Measurements from ENCODE around the gene PRSS3.
"Not testable (repeated sequence)": the region's sequence is repeated elsewhere in the genome, so short reads cannot be mapped to it uniquely, and the experiment has no call there.

PRSS3 gene

DNA sequence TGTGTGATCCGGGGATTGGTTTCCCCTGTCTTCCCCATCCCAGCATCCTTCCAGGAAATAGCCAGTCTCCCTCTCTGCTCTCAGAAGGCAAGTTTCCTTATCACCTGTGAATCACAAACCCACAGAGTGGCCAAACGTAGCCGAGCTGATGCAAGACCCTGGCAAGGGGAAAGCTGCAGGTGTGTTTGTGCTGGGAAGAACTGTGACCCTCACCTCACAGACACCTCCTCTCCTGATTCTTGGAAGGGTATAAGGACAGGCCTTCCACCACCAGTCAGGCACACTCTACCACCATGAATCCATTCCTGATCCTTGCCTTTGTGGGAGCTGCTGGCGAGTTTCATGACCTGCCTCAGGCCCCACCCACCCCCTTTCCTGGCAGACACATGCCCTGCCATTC lies at the start of gene PRSS3:
Gene PRSS3 (plus strand): TSS at position 281 of the 400 bp plus-strand sequence. CDS start 13 bp downstream, at position 294.
- Histone ChIP-seq H3K9me3 (ENCODE audit: control insufficient read depth, insufficient read depth, low read length) (no peaks in the 10 kb centered on the region), H3K27me3 (ENCODE audit: control insufficient read depth, insufficient read depth, low read length) (no peaks in the 10 kb centered on the region), H3K4me3 (ENCODE audit: low read depth, low read length) (no peak within 1 kb of the TSS), H3K36me3 (ENCODE audit: control insufficient read depth, insufficient read depth, low read length) (no peaks in the 10 kb centered on the region), H3K4me1 (ENCODE audit: control insufficient read depth, insufficient read depth, low read length) (no peaks in the 10 kb centered on the region), H3K9ac (ENCODE audit: low read depth, low read length) (no peak within 1 kb of the TSS)

DNA sequence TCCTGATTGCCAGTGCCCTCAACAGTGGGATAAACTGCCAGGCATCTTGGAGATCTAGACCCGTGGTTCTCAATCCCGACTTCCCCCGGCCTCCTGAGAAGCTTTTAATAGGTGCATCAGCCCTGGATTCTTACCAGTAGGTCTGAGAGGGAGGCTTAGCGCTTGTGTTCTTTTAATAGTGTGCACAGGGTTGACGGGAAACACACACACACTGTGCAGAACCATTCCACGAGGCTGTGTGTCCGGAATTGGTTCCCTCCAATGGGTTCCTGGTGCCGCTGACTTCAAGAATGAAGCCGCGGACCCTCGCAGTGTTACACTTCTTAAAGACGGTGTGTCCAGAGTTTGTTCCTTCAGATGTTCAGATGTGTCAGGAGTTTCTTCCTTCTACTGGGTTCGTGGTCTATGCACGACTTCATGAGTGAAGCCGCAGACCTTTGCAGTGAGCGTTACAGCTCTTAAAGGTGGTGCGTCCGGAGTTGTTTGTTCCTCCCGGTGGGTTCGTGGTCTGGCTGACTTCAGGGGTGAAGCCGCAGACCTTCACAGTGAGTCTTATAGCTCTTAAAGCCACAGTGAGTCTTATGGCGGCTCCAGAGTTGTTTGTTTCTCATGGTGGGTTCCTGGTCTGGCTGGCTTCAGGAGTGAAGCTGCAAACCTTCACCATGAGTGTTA lies 46.6 kb upstream of the PRSS3 start:
- H3K9me3 ChIP-seq (ENCODE audit: control insufficient read depth, insufficient read depth, low read length), result no peaks in the 10 kb centered on the region
- H3K4me1 ChIP-seq (ENCODE audit: control insufficient read depth, insufficient read depth, low read length), result no peaks in the 10 kb centered on the region
- no peak overlapping the region for H3K9ac ChIP-seq (ENCODE audit: low read depth, low read length)

DNA sequence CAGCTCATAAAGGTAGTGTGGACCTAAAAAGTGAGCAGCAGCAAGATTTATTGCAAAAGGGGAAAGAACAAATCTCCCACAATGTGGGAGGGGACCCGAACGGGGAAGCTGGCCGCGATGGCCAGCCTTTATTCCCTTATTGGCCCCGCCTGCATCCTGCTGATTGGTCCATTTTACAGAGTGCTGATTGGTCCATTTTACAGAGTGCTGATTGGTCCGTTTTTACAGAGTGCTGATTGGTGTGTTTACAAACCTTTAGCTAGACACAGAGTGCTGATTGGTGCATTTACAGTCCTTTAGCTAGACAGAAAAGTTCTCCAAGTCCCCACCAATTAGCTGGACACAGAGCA lies 46.1 kb upstream of the PRSS3 start:
- H3K9me3 ChIP-seq (ENCODE audit: control insufficient read depth, insufficient read depth, low read length); H3K4me1 ChIP-seq (ENCODE audit: control insufficient read depth, insufficient read depth, low read length); H3K4me3 ChIP-seq (ENCODE audit: low read depth, low read length); H3K36me3 ChIP-seq (ENCODE audit: control insufficient read depth, insufficient read depth, low read length); H3K9ac ChIP-seq (ENCODE audit: low read depth, low read length): not testable (repeated sequence)
- H3K27me3 ChIP-seq (ENCODE audit: control insufficient read depth, insufficient read depth, low read length), result peaks cover 38% of the 10 kb centered on the region

More for the DNA sequence above, 46.6 kb upstream of the PRSS3 start:
- H3K4me3 ChIP-seq (ENCODE audit: low read depth, low read length), result no peak overlapping the region
- peaks cover 38% of the 10 kb centered on the region for H3K27me3 ChIP-seq (ENCODE audit: control insufficient read depth, insufficient read depth, low read length)
- H3K36me3 ChIP-seq (ENCODE audit: control insufficient read depth, insufficient read depth, low read length), result no peaks in the 10 kb centered on the region

DNA sequence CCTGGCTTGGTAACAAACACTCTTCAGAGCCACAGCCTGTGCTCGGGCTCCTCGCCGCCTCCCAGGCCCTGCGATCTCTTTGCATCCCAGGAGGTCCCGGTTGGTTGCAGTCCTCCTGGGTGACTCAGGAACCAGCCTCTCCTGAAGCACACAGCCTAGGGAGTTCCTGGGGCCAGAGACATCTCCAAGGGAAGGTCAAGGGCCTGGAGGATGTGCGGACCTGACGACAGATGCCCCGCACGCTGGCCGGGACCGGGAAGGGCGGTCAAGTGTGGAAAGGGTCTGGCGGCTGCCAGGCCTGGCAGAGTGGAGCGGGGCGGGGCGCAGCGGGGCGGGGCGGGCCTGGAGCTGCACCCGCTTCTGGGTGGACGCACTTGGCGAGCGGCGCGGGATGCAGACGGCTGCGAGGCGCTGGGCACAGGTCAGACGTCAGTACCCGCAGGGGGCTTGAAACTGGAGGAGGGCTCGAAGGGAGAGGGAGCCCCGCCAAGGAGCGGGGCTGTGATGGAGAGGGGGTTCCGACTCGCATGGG lies 45.0 kb upstream of the PRSS3 start:
- no peaks in the 10 kb centered on the region for H3K36me3 ChIP-seq (ENCODE audit: control insufficient read depth, insufficient read depth, low read length)
- H3K27me3 ChIP-seq (ENCODE audit: control insufficient read depth, insufficient read depth, low read length), result peaks cover 38% of the 10 kb centered on the region
- peak overlapping the region; percentile 58 for H3K4me3 ChIP-seq (ENCODE audit: low read depth, low read length)
- no peaks in the 10 kb centered on the region for H3K4me1 ChIP-seq (ENCODE audit: control insufficient read depth, insufficient read depth, low read length)
- no peak overlapping the region for H3K9ac ChIP-seq (ENCODE audit: low read depth, low read length)
- no peaks in the 10 kb centered on the region for H3K9me3 ChIP-seq (ENCODE audit: control insufficient read depth, insufficient read depth, low read length)

DNA sequence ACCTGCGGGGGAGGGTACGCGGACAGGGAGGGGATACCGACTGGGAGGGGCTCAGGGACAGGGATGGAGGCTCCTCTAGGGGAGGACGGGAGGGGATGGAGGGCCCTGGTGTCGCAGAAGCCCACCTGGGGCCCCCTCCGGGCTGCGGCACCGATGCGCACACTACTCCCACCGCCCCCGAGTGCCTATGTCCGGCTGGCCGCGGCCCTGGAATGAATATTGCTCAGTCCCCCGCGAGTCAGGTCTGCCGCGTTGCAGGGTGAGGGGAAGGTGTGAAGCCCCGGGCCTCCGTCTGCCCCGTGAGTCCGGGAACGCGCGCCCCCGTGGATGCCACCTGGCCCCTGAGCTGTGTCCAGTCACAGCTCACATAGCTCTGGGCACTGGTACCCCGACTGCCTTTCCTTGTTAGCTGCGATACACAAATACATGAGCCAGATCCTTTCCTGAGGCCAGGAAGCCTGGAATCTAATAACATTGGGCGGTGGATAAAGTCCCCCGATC lies 44.5 kb upstream of the PRSS3 start:
- Histone ChIP-seq H3K9ac (ENCODE audit: low read depth, low read length) (no peak overlapping the region), H3K4me3 (ENCODE audit: low read depth, low read length) (peak overlapping the region; percentile 58), H3K27me3 (ENCODE audit: control insufficient read depth, insufficient read depth, low read length) (peaks cover 38% of the 10 kb centered on the region), H3K4me1 (ENCODE audit: control insufficient read depth, insufficient read depth, low read length) (no peaks in the 10 kb centered on the region), H3K36me3 (ENCODE audit: control insufficient read depth, insufficient read depth, low read length) (no peaks in the 10 kb centered on the region), H3K9me3 (ENCODE audit: control insufficient read depth, insufficient read depth, low read length) (no peaks in the 10 kb centered on the region)

DNA sequence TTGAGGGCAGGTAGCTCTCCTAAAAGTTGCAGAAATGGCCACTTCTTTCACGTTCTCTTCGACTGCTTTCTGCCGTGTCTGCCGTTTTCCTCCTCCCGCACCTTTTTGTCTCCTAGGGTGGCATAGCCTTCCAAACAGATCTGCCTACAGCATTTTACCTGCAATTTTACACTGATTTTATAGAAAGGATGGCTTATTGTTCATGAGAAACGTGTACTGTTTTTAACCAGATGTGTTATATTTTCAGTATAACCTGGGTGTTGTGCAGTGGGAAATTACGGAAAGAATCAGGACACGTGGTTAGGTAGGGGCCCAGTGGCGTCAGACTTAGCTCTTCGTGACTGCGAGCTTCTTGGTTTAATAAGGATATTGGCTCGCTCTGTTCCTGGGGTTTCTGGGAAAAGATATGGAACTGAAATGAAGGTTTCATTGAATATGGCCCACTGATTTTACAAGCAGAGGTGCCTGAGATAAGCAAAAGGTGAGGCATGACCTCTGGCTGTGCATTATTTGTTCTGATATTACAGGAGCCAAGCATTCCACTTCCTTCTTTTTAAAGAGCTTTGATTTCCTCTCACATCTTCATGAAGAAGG lies 43.7 kb upstream of the PRSS3 start:
- H3K27me3 ChIP-seq (ENCODE audit: control insufficient read depth, insufficient read depth, low read length), result peaks cover 38% of the 10 kb centered on the region
- peak overlapping the region; percentile 58 for H3K4me3 ChIP-seq (ENCODE audit: low read depth, low read length)
- no peaks in the 10 kb centered on the region for H3K36me3 ChIP-seq (ENCODE audit: control insufficient read depth, insufficient read depth, low read length)
- no peaks in the 10 kb centered on the region for H3K4me1 ChIP-seq (ENCODE audit: control insufficient read depth, insufficient read depth, low read length)
- no peaks in the 10 kb centered on the region for H3K9me3 ChIP-seq (ENCODE audit: control insufficient read depth, insufficient read depth, low read length)
- H3K9ac ChIP-seq (ENCODE audit: low read depth, low read length), result no peak overlapping the region

DNA sequence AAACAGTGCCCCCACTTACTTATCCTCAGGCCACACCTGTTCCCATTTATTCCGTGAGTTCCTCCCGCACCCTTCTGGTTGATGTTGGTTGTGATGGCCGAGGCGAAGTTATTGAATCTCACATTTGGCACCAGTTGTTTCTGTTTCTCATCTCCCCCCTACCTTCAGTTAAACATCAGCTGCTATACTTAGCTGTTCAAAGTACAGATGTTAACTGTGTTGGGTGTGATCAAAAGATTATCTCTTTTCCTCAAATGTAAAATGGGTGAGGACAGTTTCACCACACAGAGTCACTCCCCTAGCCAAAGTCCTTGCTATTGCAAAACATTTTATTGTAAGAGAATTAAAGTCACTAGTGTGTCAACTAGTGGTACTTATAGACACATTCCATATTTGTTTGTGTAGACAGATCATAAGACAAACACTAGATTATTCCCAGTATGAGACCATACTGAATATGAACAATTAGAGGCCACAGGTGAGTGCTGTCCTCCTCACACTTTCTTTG lies 43.2 kb upstream of the PRSS3 start:
- H3K9me3 ChIP-seq (ENCODE audit: control insufficient read depth, insufficient read depth, low read length), result no peaks in the 10 kb centered on the region
- no peaks in the 10 kb centered on the region for H3K4me1 ChIP-seq (ENCODE audit: control insufficient read depth, insufficient read depth, low read length)
- H3K36me3 ChIP-seq (ENCODE audit: control insufficient read depth, insufficient read depth, low read length), result no peaks in the 10 kb centered on the region
- no peak overlapping the region for H3K4me3 ChIP-seq (ENCODE audit: low read depth, low read length)
- peaks cover 38% of the 10 kb centered on the region for H3K27me3 ChIP-seq (ENCODE audit: control insufficient read depth, insufficient read depth, low read length)
- H3K9ac ChIP-seq (ENCODE audit: low read depth, low read length), result no peak overlapping the region

DNA sequence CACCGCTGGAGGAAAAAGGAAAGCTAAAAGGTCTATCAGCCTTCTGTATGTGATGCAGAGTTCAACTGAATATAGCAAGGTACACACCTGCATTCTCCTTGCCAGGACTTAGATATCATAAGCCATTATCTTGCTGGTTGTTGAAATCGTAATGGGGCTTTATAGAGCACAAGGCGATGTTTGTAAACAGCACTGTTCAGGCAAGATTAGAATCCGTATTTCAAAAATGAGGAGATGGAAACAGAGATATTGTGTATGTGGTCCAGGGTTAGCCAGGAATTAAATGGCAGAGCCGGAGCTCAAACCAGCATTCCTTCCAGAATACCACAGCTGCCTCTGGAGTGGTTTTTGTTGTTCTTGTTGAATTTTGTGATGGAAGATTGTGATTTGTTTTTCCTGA lies 42.6 kb upstream of the PRSS3 start:
- not testable (repeated sequence) for H3K4me1 ChIP-seq (ENCODE audit: control insufficient read depth, insufficient read depth, low read length); H3K4me3 ChIP-seq (ENCODE audit: low read depth, low read length); H3K36me3 ChIP-seq (ENCODE audit: control insufficient read depth, insufficient read depth, low read length); H3K9me3 ChIP-seq (ENCODE audit: control insufficient read depth, insufficient read depth, low read length); H3K9ac ChIP-seq (ENCODE audit: low read depth, low read length)
- peaks cover 38% of the 10 kb centered on the region for H3K27me3 ChIP-seq (ENCODE audit: control insufficient read depth, insufficient read depth, low read length)

DNA sequence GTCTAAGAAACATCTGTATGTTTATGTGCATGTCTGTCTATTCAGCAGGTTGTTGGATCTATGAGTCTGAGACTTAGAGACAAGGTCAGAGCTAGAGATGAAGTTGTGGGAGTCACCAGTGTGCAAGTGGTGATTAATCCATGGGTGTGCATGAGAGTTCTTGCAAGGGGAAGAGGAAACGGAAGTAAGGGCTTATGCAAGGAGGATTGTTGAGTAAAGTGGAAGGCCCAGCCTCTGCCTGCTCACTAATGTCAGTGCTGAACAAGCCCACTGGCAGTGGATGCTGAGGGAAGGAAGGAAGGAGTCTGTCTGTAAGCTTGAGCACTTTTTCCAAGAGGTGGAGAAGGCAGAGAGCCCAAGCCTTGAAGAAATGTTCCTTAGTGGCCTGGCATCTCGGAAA lies 35.7 kb upstream of the PRSS3 start:
- H3K36me3 ChIP-seq (ENCODE audit: control insufficient read depth, insufficient read depth, low read length); H3K9ac ChIP-seq (ENCODE audit: low read depth, low read length): not testable (repeated sequence)

DNA sequence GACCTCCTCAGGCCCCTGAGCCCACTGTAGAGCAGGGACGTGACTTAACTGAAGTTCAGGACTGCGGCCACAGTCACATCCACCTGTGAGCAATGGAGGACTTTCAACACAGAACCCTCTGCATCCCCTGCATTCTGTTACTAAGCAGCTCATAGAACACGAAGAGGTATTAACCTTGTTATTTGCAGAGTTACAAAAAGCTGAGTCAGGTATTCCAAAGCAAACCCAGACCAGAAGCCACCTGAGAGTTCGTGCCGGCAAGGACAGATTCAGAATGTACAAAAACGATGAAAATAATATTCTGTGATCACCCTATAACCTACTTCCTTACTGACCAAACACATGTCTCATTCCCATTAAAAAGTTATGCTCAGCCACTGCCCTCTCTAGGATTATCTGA lies 33.0 kb upstream of the PRSS3 start:
- H3K4me3 ChIP-seq (ENCODE audit: low read depth, low read length), result no peak overlapping the region
- H3K27me3 ChIP-seq (ENCODE audit: control insufficient read depth, insufficient read depth, low read length), result no peaks in the 10 kb centered on the region
- no peaks in the 10 kb centered on the region for H3K9me3 ChIP-seq (ENCODE audit: control insufficient read depth, insufficient read depth, low read length)
- no peaks in the 10 kb centered on the region for H3K36me3 ChIP-seq (ENCODE audit: control insufficient read depth, insufficient read depth, low read length)
- no peak overlapping the region for H3K9ac ChIP-seq (ENCODE audit: low read depth, low read length)
- no peaks in the 10 kb centered on the region for H3K4me1 ChIP-seq (ENCODE audit: control insufficient read depth, insufficient read depth, low read length)

More for the DNA sequence above, 35.7 kb upstream of the PRSS3 start:
- H3K27me3 ChIP-seq (ENCODE audit: control insufficient read depth, insufficient read depth, low read length); H3K4me3 ChIP-seq (ENCODE audit: low read depth, low read length); H3K9me3 ChIP-seq (ENCODE audit: control insufficient read depth, insufficient read depth, low read length); H3K4me1 ChIP-seq (ENCODE audit: control insufficient read depth, insufficient read depth, low read length): not testable (repeated sequence)

DNA sequence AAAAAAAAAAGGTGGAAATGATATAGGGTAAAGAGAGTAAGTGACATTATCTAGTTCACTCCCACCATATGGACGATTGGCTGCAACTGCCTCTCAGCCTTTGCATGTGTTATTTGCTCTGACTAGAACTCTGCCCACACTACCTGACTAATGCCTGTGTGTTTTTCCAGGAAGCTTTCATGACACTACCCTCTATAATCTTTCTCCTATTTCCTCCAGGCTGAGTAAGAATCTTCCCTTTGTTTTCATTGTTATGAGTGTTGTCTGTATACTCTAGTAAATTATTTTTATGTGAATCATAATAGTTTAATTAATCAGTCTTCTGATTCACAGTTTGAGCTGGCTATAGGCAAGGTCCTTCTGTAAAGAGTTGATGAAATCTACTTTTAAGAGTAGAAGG lies 31.7 kb upstream of the PRSS3 start:
- not testable (repeated sequence) for H3K4me1 ChIP-seq (ENCODE audit: control insufficient read depth, insufficient read depth, low read length); H3K27me3 ChIP-seq (ENCODE audit: control insufficient read depth, insufficient read depth, low read length); H3K9ac ChIP-seq (ENCODE audit: low read depth, low read length); H3K36me3 ChIP-seq (ENCODE audit: control insufficient read depth, insufficient read depth, low read length); H3K9me3 ChIP-seq (ENCODE audit: control insufficient read depth, insufficient read depth, low read length); H3K4me3 ChIP-seq (ENCODE audit: low read depth, low read length)

DNA sequence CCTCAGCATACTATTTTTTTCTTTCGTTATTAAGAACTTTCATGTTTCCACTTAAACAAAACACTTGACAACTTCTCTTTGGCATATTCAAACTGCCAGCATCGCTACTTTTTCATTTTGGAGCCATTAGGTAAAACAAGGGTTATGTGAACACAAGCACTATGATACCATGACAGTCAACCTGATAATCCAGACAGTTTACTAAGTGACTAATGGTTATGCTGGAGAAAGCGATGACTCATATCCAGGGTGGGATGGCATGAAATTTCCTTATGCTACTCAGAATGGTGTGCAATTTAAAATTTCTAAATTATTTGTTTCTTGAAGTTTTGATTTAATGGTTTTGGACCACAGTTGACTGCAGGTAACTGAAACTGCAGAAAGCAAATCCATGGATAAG lies 29.9 kb upstream of the PRSS3 start:
- H3K27me3 ChIP-seq (ENCODE audit: control insufficient read depth, insufficient read depth, low read length), result no peaks in the 10 kb centered on the region
- H3K36me3 ChIP-seq (ENCODE audit: control insufficient read depth, insufficient read depth, low read length), result no peaks in the 10 kb centered on the region
- H3K4me3 ChIP-seq (ENCODE audit: low read depth, low read length), result no peak overlapping the region
- no peaks in the 10 kb centered on the region for H3K4me1 ChIP-seq (ENCODE audit: control insufficient read depth, insufficient read depth, low read length)
- H3K9ac ChIP-seq (ENCODE audit: low read depth, low read length), result no peak overlapping the region
- H3K9me3 ChIP-seq (ENCODE audit: control insufficient read depth, insufficient read depth, low read length), result no peaks in the 10 kb centered on the region

Measured in iPS-15b (cell line).